SKM-1 (cell line): ENCODE measurements around the gene OXCT1.
"Not testable (repeated sequence)": the region's sequence is repeated elsewhere in the genome, so short reads cannot be mapped to it uniquely, and the experiment has no call there.

ENCODE experiments used
- DNase-seq: peaks from one replicate; lab custom pipeline; 2025; ENCODE audit not compliant: unreplicated experiment; lab: John Stamatoyannopoulos, UW

The OXCT1 gene

DNA sequence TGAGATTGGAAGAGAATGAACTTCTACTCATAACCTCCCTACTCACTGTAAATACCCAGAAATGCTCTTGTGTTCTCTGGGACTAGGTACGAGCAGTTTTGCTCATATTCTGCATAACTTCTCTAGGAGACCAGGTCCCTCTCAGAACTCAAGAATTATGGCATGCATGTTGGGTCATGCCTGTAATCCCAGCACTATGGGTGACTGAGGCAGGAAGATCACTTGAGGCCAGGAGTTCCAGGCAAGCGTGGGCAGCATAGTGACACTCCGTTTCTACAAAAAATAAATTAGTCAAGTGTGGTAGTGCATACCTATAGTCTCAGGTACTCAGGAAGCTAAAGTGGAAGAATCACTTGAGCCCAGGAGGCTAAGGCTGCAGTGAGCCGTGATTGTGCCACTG lies 141.9 kb downstream of the OXCT1 start:
- DNase-seq: no peak

DNA sequence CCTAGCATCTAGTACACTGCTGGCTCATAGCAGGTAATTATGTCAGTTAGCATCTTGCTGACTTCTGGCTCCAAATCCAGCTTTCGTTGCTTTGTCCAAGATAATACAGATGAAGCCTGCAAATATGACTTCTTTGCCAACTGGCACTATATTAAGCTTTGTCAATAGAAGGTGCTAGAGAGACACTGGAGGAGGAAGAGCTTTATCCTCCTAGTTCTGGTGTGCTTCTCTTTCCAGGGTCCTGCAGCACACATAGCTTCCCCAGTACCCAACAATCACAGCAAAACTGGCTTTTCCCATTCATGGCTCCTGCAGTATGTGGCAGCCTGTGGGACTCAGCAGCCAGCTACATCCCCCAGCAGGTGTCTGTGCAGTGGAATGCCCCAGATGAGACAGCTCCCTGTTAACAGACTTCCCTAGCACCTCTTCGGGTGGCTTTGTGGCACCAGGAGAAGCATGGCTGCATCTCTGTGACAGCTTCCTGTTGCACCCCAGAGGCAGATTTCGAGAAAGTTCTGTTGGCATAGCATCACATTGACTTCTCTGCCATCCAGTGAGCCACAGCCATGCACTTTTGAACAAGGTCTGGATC lies 147.8 kb downstream of the OXCT1 start:
- no peak for DNase-seq

DNA sequence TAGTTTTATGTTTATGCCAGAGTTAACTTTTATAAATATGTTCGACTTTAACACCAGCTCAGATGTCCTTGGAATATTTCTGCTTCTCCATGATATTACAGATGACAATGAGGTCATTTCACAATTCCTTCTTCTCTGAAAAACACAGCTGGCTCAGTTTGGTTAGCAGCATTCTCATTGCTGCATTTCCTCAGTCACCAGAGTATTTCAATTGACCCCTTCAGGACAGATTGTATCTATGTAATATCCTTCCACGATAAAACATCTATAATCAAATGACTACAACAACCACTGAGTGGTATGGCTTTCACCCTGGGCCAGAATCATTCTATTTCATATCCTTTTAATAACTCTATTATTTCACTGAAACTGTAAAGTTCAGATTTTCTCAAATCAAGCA lies 148.7 kb downstream of the OXCT1 start:
- DNase-seq: no peak

DNA sequence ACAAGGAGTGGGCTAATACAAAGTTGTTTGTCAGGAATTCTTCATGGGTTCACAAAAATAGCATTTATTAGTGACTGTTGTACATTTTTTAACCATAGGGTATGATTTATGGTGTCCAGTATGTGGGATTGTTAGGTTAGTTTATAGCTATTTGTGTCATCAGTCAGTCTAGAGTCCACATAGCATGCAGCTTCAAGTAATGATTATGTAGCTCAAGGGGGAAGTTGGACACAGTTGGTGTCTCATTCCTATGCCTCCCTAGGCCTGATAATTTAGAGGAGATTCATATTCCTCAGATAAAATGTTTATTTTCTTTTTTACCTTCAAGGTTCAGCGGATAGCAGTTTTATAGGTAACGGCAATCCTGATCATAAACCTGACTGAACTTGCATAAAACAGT lies 153.8 kb downstream of the OXCT1 start:
- DNase-seq: no peak

DNA sequence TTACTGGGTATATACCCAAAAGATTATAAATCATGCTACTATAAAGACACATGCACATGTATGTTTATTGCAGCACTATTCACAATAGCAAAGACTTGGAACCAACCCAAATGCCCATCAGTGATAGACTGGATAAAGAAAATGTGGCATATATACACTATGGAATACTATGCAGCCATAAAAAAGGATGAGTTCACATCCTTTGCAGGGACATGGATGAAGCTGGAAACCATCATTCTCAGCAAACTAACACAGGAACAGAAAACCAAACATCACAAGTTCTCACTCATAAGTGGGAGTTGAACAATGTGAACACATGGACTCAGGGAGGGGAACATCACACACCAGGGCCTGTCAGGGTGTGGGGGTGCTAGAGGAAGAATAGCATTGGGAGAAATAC lies 155.8 kb downstream of the OXCT1 start:
- not testable (repeated sequence) for DNase-seq

DNA sequence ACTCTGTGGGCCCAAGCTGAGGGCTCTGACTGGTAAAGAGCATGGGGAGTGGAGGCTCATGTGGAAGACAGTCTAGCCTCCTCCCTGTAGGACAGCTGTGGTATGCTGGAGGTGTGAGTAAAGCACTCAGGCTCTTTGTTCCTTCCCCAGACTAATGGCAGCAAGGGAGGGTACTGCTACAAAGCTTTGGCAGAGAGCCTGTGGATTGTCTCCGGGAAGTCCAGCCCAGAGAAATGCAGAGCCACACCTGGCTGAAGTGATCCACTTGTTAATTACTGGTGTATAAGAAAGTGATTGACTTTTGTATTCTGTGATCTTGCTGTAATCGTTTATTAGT lies 161.7 kb downstream of the OXCT1 start:
- DNase-seq: no peak

- DNase-seq: no peak
These were observed 162.2 kb downstream of the OXCT1 start for GRCh38 chr5:41707853-41708603.

DNA sequence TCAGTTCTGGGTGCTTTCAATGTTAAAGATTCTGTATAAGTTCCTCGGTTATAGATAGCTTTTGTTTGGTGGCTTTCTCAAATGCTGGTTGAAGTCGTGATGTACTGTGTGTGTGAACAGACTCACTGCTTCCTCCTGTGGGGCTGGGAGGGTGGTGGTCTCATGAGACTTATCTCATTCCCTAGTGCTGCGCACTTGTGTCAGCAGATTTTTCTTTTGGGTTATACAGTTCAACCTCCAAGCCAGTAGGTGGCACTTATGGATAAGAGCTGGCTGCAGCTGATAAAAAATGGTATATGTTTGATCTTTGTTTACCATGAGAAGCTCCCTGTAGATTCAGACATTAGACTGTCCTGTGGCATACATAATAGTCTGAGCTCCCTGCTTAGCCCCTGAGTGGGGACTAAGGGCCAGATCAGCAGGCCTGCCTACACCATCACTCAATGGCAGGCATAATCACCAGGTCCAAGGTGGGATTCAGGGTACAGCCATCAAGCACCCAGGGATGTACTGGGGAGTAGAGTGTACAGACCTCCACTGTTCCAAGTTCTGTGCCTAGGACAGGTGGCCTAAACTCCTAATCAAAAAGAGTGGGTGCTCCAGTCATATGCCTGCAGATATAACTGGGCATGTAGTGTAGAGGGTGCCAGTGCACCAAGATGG lies 174.2 kb downstream of the OXCT1 start:
- no peak for DNase-seq

DNA sequence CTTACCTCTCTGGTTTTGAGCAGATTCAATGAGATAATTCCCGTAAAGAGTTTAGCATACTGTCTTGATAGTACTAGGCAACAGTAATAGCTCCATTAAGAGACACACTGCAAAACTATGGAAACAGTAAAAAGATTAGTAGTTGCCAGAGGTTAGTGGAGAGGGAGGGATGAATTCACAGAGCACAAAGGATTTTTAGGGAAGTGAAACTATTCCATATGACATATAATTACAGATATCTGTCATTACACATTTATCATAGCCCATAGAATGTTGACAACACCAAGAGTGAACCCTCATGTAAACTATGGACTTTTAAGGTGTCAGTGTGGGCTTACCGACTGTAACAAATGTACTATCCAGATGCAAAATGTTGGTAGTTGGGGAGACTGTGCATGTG lies 183.5 kb downstream of the OXCT1 start:
- DNase-seq: no peak

DNA sequence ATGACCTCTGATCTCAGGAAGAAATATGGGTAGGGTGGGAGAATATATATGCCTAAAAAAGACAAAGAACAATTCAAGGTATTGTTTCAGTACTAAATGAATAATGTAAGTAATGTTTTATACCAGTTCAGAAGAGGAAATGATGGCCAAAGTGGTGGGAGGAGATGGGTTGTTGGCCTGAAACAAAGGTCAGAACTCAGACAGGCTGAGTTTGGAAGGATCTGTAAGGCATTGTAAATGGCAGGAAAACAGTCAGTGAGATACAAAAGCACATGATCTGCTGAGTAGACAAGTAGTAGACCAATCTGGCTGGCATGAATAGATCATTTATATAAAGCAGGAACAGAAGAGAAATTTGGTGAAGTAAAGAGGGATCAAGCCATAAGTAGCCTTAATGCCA lies 184.0 kb downstream of the OXCT1 start:
- no peak for DNase-seq

GRCh38 chr5:41683181-41683580 lies 187.0 kb downstream of the OXCT1 start:
- no peak for DNase-seq

DNA sequence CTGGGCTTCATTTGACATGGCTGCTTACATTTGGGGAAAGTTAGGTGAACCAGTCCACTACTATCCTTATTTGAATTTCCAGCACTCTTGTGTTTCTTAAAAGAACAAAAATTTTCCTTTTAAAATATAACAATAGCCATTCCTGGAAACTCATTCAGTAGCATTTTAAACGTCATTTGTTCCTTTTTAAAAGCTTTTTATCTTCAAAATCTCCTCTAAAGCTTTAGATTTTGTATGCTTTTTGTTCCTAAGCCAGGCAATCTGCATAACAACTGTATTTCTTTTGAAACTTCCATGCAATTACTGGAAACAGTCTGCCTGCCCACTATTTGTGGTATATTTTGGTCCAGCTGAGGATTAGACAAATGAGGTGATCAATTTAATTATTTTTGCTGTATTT lies 187.6 kb downstream of the OXCT1 start:
- no peak for DNase-seq

- no peak for DNase-seq
These were observed 188.4 kb downstream of the OXCT1 start for GRCh38 chr5:41681840-41682239.
